Liver (tissue), 3 donors: ENCODE data around the gene FLVCR2.

ENCODE experiments used
- GABPA ChIP-seq, 2 donors: IDR thresholded peaks in 1 of 2; conservative IDR thresholded peaks in 1 of 2; 2 replicates each; pipeline ENCODE4 v1.6.1; 2016; ENCODE audit warnings: antibody characterized with exemption in 2 of 2, mild to moderate bottlenecking in 1 of 2, moderate library complexity in 1 of 2
- JUND ChIP-seq, 2 donors: IDR thresholded peaks; 2 replicates each; pipeline ENCODE4 v1.6.1; 2016; ENCODE audit warnings: antibody characterized with exemption in 2 of 2
- RAD21 ChIP-seq, 2 donors: IDR thresholded peaks; 2 replicates each; pipeline ENCODE4 v1.6.1; 2016; ENCODE audit warnings: antibody characterized with exemption in 2 of 2, mild to moderate bottlenecking in 2 of 2
- RXRA ChIP-seq, 2 donors: IDR thresholded peaks; 2 replicates each; pipeline ENCODE4 v1.6.1; 2017 to 2018; ENCODE audit warnings: antibody characterized with exemption in 2 of 2, mild to moderate bottlenecking in 1 of 2
- TAF1 ChIP-seq: conservative IDR thresholded peaks from 2 replicates; pipeline ENCODE4 v1.6.1; 2016; ENCODE audit warnings: antibody characterized with exemption, mild to moderate bottlenecking
- YY1 ChIP-seq: IDR thresholded peaks from 2 replicates; pipeline ENCODE4 v1.6.1; 2016; ENCODE audit warnings: antibody characterized with exemption, mild to moderate bottlenecking
- TF ChIP-seq, protein P1 (sequence below): fragments of 150-350 bp; IDR thresholded peaks from 2 replicates; pipeline ENCODE4 v1.5.1; 2017; ENCODE audit warnings: improper control_type of control experiment, low read depth, low read length; ENCODE audit not compliant: missing input control
- TF ChIP-seq, protein P2 (sequence below): IDR thresholded peaks from 2 replicates; pipeline ENCODE4 v1.6.1; 2016; ENCODE audit warnings: antibody characterized with exemption, mild to moderate bottlenecking
- TF ChIP-seq, protein P3 (sequence below): IDR thresholded peaks from 2 replicates; pipeline ENCODE4 v1.6.1; 2016; ENCODE audit warnings: antibody characterized with exemption
- TF ChIP-seq, protein P4 (sequence below): IDR thresholded peaks from 2 replicates; pipeline ENCODE4 v1.6.1; 2016; ENCODE audit warnings: antibody characterized with exemption
- TF ChIP-seq, protein P5 (sequence below): IDR thresholded peaks from 2 replicates; pipeline ENCODE4 v1.6.1; 2016; ENCODE audit warnings: antibody characterized with exemption
- donor health status: healthy.
- donor health status: healthy.

DNA sequence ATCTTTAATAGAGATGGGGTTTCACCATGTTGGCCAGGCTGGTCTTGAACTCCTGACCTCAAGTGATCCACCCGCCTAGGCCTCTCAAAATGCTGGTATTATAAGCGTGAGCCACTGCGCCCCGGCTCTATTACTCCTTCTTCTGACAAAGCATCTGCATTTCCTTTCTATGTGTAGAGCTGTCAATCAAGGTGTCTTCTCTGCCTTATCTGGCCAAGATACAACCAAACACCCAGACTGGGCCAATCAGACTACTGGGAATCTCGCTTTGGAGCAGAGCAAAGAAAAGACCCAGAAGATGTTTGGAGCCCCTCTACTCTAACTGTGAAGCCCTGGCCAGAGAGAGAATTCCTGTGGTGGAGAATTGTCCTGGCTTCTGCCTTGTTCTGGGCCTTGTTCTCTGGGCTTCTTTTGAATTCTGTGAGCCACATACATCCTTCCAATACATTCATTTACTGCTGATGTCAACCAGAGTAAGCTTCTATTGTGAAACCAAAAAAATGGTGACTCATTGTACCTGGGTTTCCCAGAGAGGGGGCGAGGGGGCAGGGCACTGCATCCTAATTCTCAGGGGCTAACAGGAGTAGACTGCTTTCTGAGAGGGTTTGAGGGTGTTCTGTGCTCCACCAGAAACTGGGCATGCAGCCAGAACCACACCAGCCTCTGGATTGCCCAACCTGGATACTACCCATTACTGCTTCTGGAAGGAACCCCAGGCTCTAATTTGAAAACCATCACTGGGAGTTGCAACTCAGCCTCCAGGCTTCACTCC, 18.8 kb upstream of the FLVCR2 start:
- TF ChIP-seq, protein P1, sequence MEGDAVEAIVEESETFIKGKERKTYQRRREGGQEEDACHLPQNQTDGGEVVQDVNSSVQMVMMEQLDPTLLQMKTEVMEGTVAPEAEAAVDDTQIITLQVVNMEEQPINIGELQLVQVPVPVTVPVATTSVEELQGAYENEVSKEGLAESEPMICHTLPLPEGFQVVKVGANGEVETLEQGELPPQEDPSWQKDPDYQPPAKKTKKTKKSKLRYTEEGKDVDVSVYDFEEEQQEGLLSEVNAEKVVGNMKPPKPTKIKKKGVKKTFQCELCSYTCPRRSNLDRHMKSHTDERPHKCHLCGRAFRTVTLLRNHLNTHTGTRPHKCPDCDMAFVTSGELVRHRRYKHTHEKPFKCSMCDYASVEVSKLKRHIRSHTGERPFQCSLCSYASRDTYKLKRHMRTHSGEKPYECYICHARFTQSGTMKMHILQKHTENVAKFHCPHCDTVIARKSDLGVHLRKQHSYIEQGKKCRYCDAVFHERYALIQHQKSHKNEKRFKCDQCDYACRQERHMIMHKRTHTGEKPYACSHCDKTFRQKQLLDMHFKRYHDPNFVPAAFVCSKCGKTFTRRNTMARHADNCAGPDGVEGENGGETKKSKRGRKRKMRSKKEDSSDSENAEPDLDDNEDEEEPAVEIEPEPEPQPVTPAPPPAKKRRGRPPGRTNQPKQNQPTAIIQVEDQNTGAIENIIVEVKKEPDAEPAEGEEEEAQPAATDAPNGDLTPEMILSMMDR, result no peak
- TF ChIP-seq, protein P2, sequence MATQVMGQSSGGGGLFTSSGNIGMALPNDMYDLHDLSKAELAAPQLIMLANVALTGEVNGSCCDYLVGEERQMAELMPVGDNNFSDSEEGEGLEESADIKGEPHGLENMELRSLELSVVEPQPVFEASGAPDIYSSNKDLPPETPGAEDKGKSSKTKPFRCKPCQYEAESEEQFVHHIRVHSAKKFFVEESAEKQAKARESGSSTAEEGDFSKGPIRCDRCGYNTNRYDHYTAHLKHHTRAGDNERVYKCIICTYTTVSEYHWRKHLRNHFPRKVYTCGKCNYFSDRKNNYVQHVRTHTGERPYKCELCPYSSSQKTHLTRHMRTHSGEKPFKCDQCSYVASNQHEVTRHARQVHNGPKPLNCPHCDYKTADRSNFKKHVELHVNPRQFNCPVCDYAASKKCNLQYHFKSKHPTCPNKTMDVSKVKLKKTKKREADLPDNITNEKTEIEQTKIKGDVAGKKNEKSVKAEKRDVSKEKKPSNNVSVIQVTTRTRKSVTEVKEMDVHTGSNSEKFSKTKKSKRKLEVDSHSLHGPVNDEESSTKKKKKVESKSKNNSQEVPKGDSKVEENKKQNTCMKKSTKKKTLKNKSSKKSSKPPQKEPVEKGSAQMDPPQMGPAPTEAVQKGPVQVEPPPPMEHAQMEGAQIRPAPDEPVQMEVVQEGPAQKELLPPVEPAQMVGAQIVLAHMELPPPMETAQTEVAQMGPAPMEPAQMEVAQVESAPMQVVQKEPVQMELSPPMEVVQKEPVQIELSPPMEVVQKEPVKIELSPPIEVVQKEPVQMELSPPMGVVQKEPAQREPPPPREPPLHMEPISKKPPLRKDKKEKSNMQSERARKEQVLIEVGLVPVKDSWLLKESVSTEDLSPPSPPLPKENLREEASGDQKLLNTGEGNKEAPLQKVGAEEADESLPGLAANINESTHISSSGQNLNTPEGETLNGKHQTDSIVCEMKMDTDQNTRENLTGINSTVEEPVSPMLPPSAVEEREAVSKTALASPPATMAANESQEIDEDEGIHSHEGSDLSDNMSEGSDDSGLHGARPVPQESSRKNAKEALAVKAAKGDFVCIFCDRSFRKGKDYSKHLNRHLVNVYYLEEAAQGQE, result no peak
- no peak for TF ChIP-seq YY1
- TF ChIP-seq JUND (IDR thresholded peaks at IDR 0.05), result peak in 1 of 2 donors; percentile 23
- TF ChIP-seq, protein P3, sequence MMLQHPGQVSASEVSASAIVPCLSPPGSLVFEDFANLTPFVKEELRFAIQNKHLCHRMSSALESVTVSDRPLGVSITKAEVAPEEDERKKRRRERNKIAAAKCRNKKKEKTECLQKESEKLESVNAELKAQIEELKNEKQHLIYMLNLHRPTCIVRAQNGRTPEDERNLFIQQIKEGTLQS, result no peak
- TF ChIP-seq RXRA (IDR thresholded peaks at IDR 0.05), result no peak
- no peak for TF ChIP-seq TAF1
- TF ChIP-seq GABPA (IDR thresholded peaks at IDR 0.05 in 1 of 2, conservative IDR thresholded peaks at IDR 0.05 in 1 of 2), result no peak
- TF ChIP-seq, protein P4, sequence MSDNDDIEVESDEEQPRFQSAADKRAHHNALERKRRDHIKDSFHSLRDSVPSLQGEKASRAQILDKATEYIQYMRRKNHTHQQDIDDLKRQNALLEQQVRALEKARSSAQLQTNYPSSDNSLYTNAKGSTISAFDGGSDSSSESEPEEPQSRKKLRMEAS, result no peak
- TF ChIP-seq, protein P5, sequence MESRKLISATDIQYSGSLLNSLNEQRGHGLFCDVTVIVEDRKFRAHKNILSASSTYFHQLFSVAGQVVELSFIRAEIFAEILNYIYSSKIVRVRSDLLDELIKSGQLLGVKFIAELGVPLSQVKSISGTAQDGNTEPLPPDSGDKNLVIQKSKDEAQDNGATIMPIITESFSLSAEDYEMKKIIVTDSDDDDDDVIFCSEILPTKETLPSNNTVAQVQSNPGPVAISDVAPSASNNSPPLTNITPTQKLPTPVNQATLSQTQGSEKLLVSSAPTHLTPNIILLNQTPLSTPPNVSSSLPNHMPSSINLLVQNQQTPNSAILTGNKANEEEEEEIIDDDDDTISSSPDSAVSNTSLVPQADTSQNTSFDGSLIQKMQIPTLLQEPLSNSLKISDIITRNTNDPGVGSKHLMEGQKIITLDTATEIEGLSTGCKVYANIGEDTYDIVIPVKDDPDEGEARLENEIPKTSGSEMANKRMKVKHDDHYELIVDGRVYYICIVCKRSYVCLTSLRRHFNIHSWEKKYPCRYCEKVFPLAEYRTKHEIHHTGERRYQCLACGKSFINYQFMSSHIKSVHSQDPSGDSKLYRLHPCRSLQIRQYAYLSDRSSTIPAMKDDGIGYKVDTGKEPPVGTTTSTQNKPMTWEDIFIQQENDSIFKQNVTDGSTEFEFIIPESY, result no peak
- peak in 1 of 2 donors; percentile 21 for TF ChIP-seq RAD21 (IDR thresholded peaks at IDR 0.05)
